Measurements from ENCODE around the gene STK39.

- TF ChIP-seq CTCF (IDR thresholded peaks at IDR 0.05), result no peak
- TF ChIP-seq EZH2 (IDR thresholded peaks at IDR 0.05; ENCODE audit: borderline replicate concordance, insufficient read depth, low read depth, low read length, poor library complexity, severe bottlenecking), result no peak
Measured at GRCh38 chr2:167987558-167987957, 259.8 kb downstream of the STK39 start.

Measured in B cell (primary cell).